Thymus (tissue), 11 donors: ENCODE results near the gene CRISP2. TPM values are rescaled to one million over a fixed set of nuclear protein-coding genes. Genes with fewer than 3 reads are reported as not detected.
"Not testable (repeated sequence)": the region's sequence is repeated elsewhere in the genome, so short reads cannot be mapped to it uniquely, and the experiment has no call there.

Experiments
- DNase-seq, 9 donors: peaks; one replicate each; pipeline ENCODE4 v3.0.0-alpha.2; 2013; ENCODE audit warnings: low spot score in 9 of 9, low read depth in 6 of 9, missing footprints in 1 of 9
- H3K27ac ChIP-seq, 2 donors: one replicate each; pipeline ENCODE4 v1.5.1; 2013; ENCODE audit warnings: control low read depth in 1 of 2, low read depth in 1 of 2, low read length in 1 of 2, mild to moderate bottlenecking in 1 of 2, moderate library complexity in 1 of 2
- H3K27me3 ChIP-seq, 2 donors: one replicate each; pipeline ENCODE4 v1.5.1; 2013; ENCODE audit warnings: low read length in 1 of 2; ENCODE audit not compliant: control insufficient read depth in 2 of 2, insufficient read depth in 1 of 2
- H3K36me3 ChIP-seq, 2 donors: one replicate each; pipeline ENCODE4 v1.5.1; 2013; ENCODE audit warnings: low read length in 1 of 2, mild to moderate bottlenecking in 1 of 2, moderate library complexity in 1 of 2; ENCODE audit not compliant: control insufficient read depth in 2 of 2, insufficient read depth in 2 of 2
- H3K4me1 ChIP-seq, 2 donors: one replicate each; pipeline ENCODE4 v1.5.1; 2013; ENCODE audit warnings: low read length in 2 of 2; ENCODE audit not compliant: control insufficient read depth in 2 of 2, insufficient read depth in 2 of 2
- H3K4me3 ChIP-seq, 2 donors: one replicate each; pipeline ENCODE4 v1.5.1; 2013; ENCODE audit warnings: low read length in 2 of 2, control low read depth in 1 of 2, mild to moderate bottlenecking in 1 of 2
- H3K9me3 ChIP-seq, 2 donors: one replicate each; pipeline ENCODE4 v1.5.1; 2013; ENCODE audit warnings: low read length in 1 of 2, mild to moderate bottlenecking in 1 of 2; ENCODE audit not compliant: control insufficient read depth in 2 of 2, insufficient read depth in 1 of 2
- WGBS: extraction: QIAGEN DNeasy Blood & Tissue Kit; methylation state at CpG from one replicate; pipeline ENCODE4 v1.1.7; 2013; 5-methylcytosine and 5-hydroxymethylcytosine counted together
- polyA plus RNA-seq: library from polyadenylated mRNA; stranded (reverse); fragments of 200-250 nt; gene quantifications from one replicate; pipeline ENCODE4 v1.2.3, GENCODE V29; 2013
- total RNA-seq: library from RNA; stranded (reverse); fragments of 120-200 nt; gene quantifications from one replicate; pipeline ENCODE4 v1.2.4, GENCODE V29; 2013
- donor health status: healthy.

The CRISP2 gene
- total and polyA plus RNA-seq, 2 donors: 0.05 to 0.14 TPM

GRCh38 chr6:49666480-49666879 is 46.9 kb downstream of the CRISP2 start:
- DNase-seq: no peak
- 75% methylated on average over 1 of the region's 1 CpG for WGBS
- H3K4me1 ChIP-seq: no peaks in the 10 kb centered on the region
- H3K27ac ChIP-seq: no peak overlapping the region
- H3K36me3 ChIP-seq: no peaks in the 10 kb centered on the region
- H3K9me3 ChIP-seq: no peaks in the 10 kb centered on the region
- H3K4me3 ChIP-seq: no peak overlapping the region
- no peaks in the 10 kb centered on the region for H3K27me3 ChIP-seq

- H3K9me3 ChIP-seq: no peaks in the 10 kb centered on the region
- 94% methylated on average over 3 of the region's 3 CpGs for WGBS
- DNase-seq: no peak
- H3K4me1 ChIP-seq: no peaks in the 10 kb centered on the region
- H3K27me3 ChIP-seq: no peaks in the 10 kb centered on the region
- H3K4me3 ChIP-seq: no peak overlapping the region
- H3K27ac ChIP-seq: no peak overlapping the region
- no peaks in the 10 kb centered on the region for H3K36me3 ChIP-seq
Measured at GRCh38 chr6:49664817-49665216, 48.5 kb downstream of the CRISP2 start.

DNA sequence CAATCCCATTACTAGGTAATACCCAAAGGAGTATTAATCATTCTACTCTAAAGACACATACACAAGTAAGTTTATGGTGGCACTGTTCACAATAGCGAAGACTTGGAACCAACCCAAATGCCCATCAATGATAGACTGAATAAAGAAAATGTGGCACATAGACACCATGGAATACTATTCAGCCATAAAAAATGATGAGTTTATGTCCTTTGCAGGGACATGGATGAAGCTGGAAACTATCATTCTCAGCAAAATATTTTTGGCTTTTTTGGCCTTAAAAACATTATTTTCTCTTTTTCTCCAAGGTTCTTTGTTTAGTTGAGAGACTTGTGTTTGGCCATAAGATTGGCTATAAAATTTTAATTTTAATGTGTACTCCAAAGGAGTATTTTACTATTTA is 49.3 kb downstream of the CRISP2 start:
- H3K4me1 ChIP-seq, H3K36me3 ChIP-seq, DNase-seq, H3K4me3 ChIP-seq, H3K9me3 ChIP-seq, H3K27ac ChIP-seq, H3K27me3 ChIP-seq: not testable (repeated sequence)
- 98% methylated on average over 1 of the region's 1 CpG for WGBS

- H3K4me3 ChIP-seq: no peak overlapping the region
- no peaks in the 10 kb centered on the region for H3K36me3 ChIP-seq
- no peak overlapping the region for H3K27ac ChIP-seq
- no peaks in the 10 kb centered on the region for H3K4me1 ChIP-seq
- 81% methylated on average over 1 of the region's 1 CpG for WGBS
- no peaks in the 10 kb centered on the region for H3K9me3 ChIP-seq
- DNase-seq: no peak
- no peaks in the 10 kb centered on the region for H3K27me3 ChIP-seq
Measured at GRCh38 chr6:49662892-49663261, 50.5 kb downstream of the CRISP2 start.

- 96% methylated on average over 1 of the region's 1 CpG for WGBS
- Histone ChIP-seq H3K36me3 (no peaks in the 10 kb centered on the region), H3K27ac (no peak overlapping the region), H3K9me3 (no peaks in the 10 kb centered on the region), H3K27me3 (no peaks in the 10 kb centered on the region), H3K4me3 (no peak overlapping the region), H3K4me1 (no peaks in the 10 kb centered on the region)
- no peak for DNase-seq
Measured at GRCh38 chr6:49662231-49662891, 51.0 kb downstream of the CRISP2 start.

- Histone ChIP-seq H3K4me1 (no peaks in the 10 kb centered on the region), H3K36me3 (no peaks in the 10 kb centered on the region), H3K27me3 (no peaks in the 10 kb centered on the region), H3K27ac (no peak overlapping the region), H3K4me3 (no peak overlapping the region), H3K9me3 (no peaks in the 10 kb centered on the region)
- WGBS: 96% methylated on average over 1 of the region's 1 CpG
- DNase-seq: no peak
Measured at GRCh38 chr6:49653942-49654341, 59.4 kb downstream of the CRISP2 start.

DNA sequence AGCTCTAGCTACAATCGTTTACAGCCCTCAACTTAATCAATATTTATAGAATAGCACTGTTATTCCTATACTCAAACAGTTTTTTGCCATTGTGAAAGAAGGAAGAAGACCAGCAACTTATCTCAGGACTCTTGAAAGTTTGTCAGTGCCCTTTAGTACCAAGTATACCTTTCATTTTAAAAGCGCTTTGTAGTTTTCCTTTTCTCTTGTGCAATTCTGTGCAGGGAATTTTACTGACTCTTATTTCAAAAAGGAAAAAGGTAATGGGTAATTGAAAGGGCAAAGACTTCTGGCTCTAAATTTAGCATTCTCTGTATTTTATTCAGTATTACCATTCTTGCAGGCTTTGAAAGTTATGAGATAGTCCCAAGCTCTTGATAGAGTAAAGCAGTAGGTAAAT is 59.9 kb downstream of the CRISP2 start:
- Histone ChIP-seq H3K27me3 (no peaks in the 10 kb centered on the region), H3K4me1 (no peaks in the 10 kb centered on the region), H3K27ac (no peak overlapping the region), H3K4me3 (no peak overlapping the region), H3K36me3 (no peaks in the 10 kb centered on the region), H3K9me3 (no peaks in the 10 kb centered on the region)
- DNase-seq: no peak
- WGBS: 92% methylated on average over 2 of the region's 2 CpGs

GRCh38 chr6:49651239-49651638 is 62.1 kb downstream of the CRISP2 start:
- Histone ChIP-seq H3K36me3 (no peaks in the 10 kb centered on the region), H3K4me3 (no peak overlapping the region), H3K27me3 (no peaks in the 10 kb centered on the region), H3K4me1 (no peaks in the 10 kb centered on the region), H3K9me3 (no peaks in the 10 kb centered on the region), H3K27ac (no peak overlapping the region)
- WGBS: 87% methylated on average over 2 of the region's 2 CpGs
- DNase-seq: no peak

GRCh38 chr6:49649988-49650387 is 63.4 kb downstream of the CRISP2 start:
- no peak overlapping the region for H3K4me3 ChIP-seq
- DNase-seq: no peak
- H3K27me3 ChIP-seq: no peaks in the 10 kb centered on the region
- no peaks in the 10 kb centered on the region for H3K9me3 ChIP-seq
- no peaks in the 10 kb centered on the region for H3K4me1 ChIP-seq
- WGBS: 75% methylated on average over 1 of the region's 1 CpG
- no peaks in the 10 kb centered on the region for H3K36me3 ChIP-seq
- H3K27ac ChIP-seq: no peak overlapping the region

DNA sequence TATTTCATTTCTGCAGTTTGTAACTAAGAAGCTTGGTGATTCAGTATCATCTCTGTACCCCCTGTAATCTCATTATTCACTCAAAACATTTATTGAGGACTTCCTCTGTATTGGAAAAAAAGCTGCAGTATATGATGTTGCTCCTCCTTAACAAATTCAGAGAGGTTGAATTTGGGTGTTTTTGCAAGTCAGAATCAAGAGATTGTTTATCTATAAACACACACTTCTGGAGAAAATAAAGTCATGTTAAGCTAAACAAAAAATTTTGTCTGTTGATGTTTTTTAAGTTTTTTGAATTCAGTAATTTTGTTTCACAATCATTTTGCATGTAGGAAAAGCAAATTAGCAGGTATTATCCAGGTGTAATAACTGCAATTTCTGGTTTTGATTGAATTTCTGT is 65.3 kb downstream of the CRISP2 start:
- H3K36me3 ChIP-seq: no peaks in the 10 kb centered on the region
- DNase-seq: no peak
- H3K27ac ChIP-seq: no peak overlapping the region
- no peaks in the 10 kb centered on the region for H3K4me1 ChIP-seq
- H3K27me3 ChIP-seq: no peaks in the 10 kb centered on the region
- H3K9me3 ChIP-seq: no peaks in the 10 kb centered on the region
- no peak overlapping the region for H3K4me3 ChIP-seq
